Liver (tissue), 3 donors: Measurements from ENCODE around the gene JAKMIP3.

Source experiments
- ATF3 ChIP-seq: IDR thresholded peaks from 2 replicates; pipeline ENCODE4 v1.6.1; 2016; ENCODE audit warnings: antibody characterized with exemption
- GABPA ChIP-seq, 2 donors: IDR thresholded peaks in 1 of 2; conservative IDR thresholded peaks in 1 of 2; 2 replicates each; pipeline ENCODE4 v1.6.1; 2016; ENCODE audit warnings: antibody characterized with exemption in 2 of 2, mild to moderate bottlenecking in 1 of 2, moderate library complexity in 1 of 2
- HNF4A ChIP-seq, 2 donors: conservative IDR thresholded peaks; 2 replicates each; pipeline ENCODE4 v1.6.1; 2016; ENCODE audit warnings: antibody characterized with exemption in 2 of 2, mild to moderate bottlenecking in 2 of 2
- JUND ChIP-seq, 2 donors: IDR thresholded peaks; 2 replicates each; pipeline ENCODE4 v1.6.1; 2016; ENCODE audit warnings: antibody characterized with exemption in 2 of 2
- SP1 ChIP-seq: IDR thresholded peaks from 2 replicates; pipeline ENCODE4 v1.6.1; 2018; ENCODE audit warnings: antibody characterized with exemption, mild to moderate bottlenecking
- TAF1 ChIP-seq: conservative IDR thresholded peaks from 2 replicates; pipeline ENCODE4 v1.6.1; 2016; ENCODE audit warnings: antibody characterized with exemption, mild to moderate bottlenecking
- TF ChIP-seq, protein P1 (sequence below): fragments of 150-350 bp; IDR thresholded peaks from 2 replicates; pipeline ENCODE4 v1.5.1; 2017; ENCODE audit warnings: improper control_type of control experiment, low read depth, low read length; ENCODE audit not compliant: missing input control
- donor health status: healthy.
- donor health status: healthy.

- TF ChIP-seq HNF4A (conservative IDR thresholded peaks at IDR 0.05) (no peak), TAF1 (no peak), GABPA (IDR thresholded peaks at IDR 0.05 in 1 of 2, conservative IDR thresholded peaks at IDR 0.05 in 1 of 2) (no peak), ATF3 (no peak), SP1 (no peak), JUND (IDR thresholded peaks at IDR 0.05) (no peak)
- TF ChIP-seq, protein P1, sequence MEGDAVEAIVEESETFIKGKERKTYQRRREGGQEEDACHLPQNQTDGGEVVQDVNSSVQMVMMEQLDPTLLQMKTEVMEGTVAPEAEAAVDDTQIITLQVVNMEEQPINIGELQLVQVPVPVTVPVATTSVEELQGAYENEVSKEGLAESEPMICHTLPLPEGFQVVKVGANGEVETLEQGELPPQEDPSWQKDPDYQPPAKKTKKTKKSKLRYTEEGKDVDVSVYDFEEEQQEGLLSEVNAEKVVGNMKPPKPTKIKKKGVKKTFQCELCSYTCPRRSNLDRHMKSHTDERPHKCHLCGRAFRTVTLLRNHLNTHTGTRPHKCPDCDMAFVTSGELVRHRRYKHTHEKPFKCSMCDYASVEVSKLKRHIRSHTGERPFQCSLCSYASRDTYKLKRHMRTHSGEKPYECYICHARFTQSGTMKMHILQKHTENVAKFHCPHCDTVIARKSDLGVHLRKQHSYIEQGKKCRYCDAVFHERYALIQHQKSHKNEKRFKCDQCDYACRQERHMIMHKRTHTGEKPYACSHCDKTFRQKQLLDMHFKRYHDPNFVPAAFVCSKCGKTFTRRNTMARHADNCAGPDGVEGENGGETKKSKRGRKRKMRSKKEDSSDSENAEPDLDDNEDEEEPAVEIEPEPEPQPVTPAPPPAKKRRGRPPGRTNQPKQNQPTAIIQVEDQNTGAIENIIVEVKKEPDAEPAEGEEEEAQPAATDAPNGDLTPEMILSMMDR = no peak
These were observed 43.8 kb downstream of the JAKMIP3 start for GRCh38 chr10:132109341-132110110.
